Tibial nerve (tissue), 3 donors: ENCODE data around the gene COMTD1.

Experiments
- CTCF ChIP-seq, 5 experiments: fragments of 200-600 bp in 3 of 5; fragments of 450-650 bp in 2 of 5; sonication (generic) in 3 of 5; IDR thresholded peaks; one replicate each; pipeline ENCODE4 v1.5.1; 2016 to 2019; ENCODE audit warnings: antibody characterized with exemption in 5 of 5, mild to moderate bottlenecking in 3 of 5, moderate library complexity in 2 of 5
- POLR2A ChIP-seq, 2 donors: fragments of 450-650 bp; IDR thresholded peaks; one replicate each; pipeline ENCODE4 v1.6.1; 2017; ENCODE audit warnings: antibody characterized with exemption in 2 of 2, mild to moderate bottlenecking in 2 of 2, moderate library complexity in 2 of 2

GRCh38 chr10:75207857-75208144, 28.0 kb downstream of the COMTD1 start:
- TF ChIP-seq CTCF (IDR thresholded peaks at IDR 0.05), result no peak
- TF ChIP-seq POLR2A (IDR thresholded peaks at IDR 0.05), result no peak
